OCI-LY1 (cell line): Measurements from ENCODE around the gene ANKRD11.

Source experiments
- CTCF ChIP-seq: fragments of 200-600 bp; sonication (generic), shearing (Covaris generic); IDR thresholded peaks from 2 replicates; pipeline ENCODE4 v1.5.1; 2017; ENCODE audit warnings: mild to moderate bottlenecking, antibody characterized with exemption, low read length, moderate library complexity, mixed read lengths
- EZH2 ChIP-seq: fragments of 200-600 bp; sonication (generic), shearing (Covaris generic); IDR thresholded peaks from 2 replicates; pipeline ENCODE4 v1.8.0; 2017; ENCODE audit warnings: borderline replicate concordance, mixed run types, mild to moderate bottlenecking, antibody characterized with exemption, low read length, moderate library complexity, mixed read lengths

- TF ChIP-seq CTCF (no peak), EZH2 (no peak)
Observed at GRCh38 chr16:89268585-89268984, 221.8 kb downstream of the ANKRD11 start.
